ENCODE results near the gene CPNE9. TPM values are rescaled to one million over a fixed set of nuclear protein-coding genes. Genes with fewer than 3 reads are reported as not detected.

CPNE9 gene
- total and polyA plus RNA-seq, 2 of the 13 experiments (the other 11 are each of a cell fraction or from before 2014, with no cell fraction given), result 0.20 TPM; not detected in 1

GRCh38 chr3:9666704-9667445 lies 36.8 kb upstream of the CPNE9 start:
- intact Hi-C loops (cut with micrococcal nuclease; ENCODE audit: unreplicated experiment), result no loop called here
- WGBS (ENCODE audit: low lambda C conversion rate), result 96% methylated on average over 6 of the region's 7 CpGs
- no peak for ATAC-seq
- H4K20me1 ChIP-seq (ENCODE audit: insufficient read depth, low read length), result no peaks in the 10 kb centered on the region
- in situ Hi-C loops (cut with HindIII; ENCODE audit: extremely low pct_ligation_motif_present, low pct_unique_long_range_greater_than_20kb), result no loop called here
- H3K27ac ChIP-seq (ENCODE audit: extremely low read length, insufficient read depth, low read length), result no peak overlapping the region
- ChIA-PET CTCF (ENCODE audit: low intra/inter-chr PET ratio, low total read pairs) (no interaction called here), POLR2A (no interaction called here)
- no peak overlapping the region for H3K9ac ChIP-seq (ENCODE audit: insufficient read depth, low read depth, low read length)
- BruUV-seq (replicated peaks), result no TSS peak
- H3K9me3 ChIP-seq (ENCODE audit: low read length), result no peaks in the 10 kb centered on the region
- no peak for FAIRE-seq
- H3K36me3 ChIP-seq (replicated peaks in 1 of 2; ENCODE audit: control insufficient read depth in 1 of 2, insufficient read depth in 2 of 2, low read length in 2 of 2), result peaks cover 36 to 73% of the 10 kb centered on the region in 2 experiments
- TF ChIP-seq TP53 (CRISPR knock-in tag; conservative IDR thresholded peaks at IDR 0.05) (no peak), ZNF326 (CRISPR knock-in tag; IDR thresholded peaks at IDR 0.05; ENCODE audit: borderline replicate concordance) (no peak), SP5 (CRISPR knock-in tag; IDR thresholded peaks at IDR 0.05; ENCODE audit: borderline replicate concordance, low read depth) (no peak), SATB2 (CRISPR knock-in tag; IDR thresholded peaks at IDR 0.05) (no peak), CCAR2 (optimal IDR thresholded peaks at IDR 0.05; ENCODE audit: low read depth, low read length) (no peak), FOSL2 (CRISPR knock-in tag; IDR thresholded peaks at IDR 0.05) (no peak), ZNF383 (CRISPR knock-in tag; IDR thresholded peaks at IDR 0.05; ENCODE audit: borderline replicate concordance) (no peak), ZNF615 (CRISPR knock-in tag; IDR thresholded peaks at IDR 0.05; ENCODE audit: borderline replicate concordance) (no peak), FOXJ3 (CRISPR knock-in tag; IDR thresholded peaks at IDR 0.05; ENCODE audit: borderline replicate concordance) (no peak), ZNF331 (CRISPR knock-in tag; IDR thresholded peaks at IDR 0.05) (no peak), SMAD3 (CRISPR knock-in tag; IDR thresholded peaks at IDR 0.05) (no peak), ZNF317 (CRISPR knock-in tag; IDR thresholded peaks at IDR 0.05) (no peak), EZH2 (conservative IDR thresholded peaks at IDR 0.05; ENCODE audit: low read depth, low read length) (no peak)
- TF ChIP-seq, protein P1, sequence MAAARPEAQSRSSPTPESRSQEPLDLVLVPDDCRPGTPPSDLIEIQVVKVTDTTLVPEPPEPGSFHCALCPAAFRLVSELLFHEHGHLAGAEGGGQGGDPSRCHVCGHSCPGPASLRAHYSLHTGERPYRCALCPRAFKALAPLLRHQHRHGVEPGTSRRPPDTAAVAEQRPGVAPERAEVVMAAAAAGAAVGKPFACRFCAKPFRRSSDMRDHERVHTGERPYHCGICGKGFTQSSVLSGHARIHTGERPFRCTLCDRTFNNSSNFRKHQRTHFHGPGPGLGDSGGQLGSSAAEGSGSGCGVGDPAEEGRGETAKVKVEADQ (CRISPR knock-in tag; IDR thresholded peaks at IDR 0.05; ENCODE audit: borderline replicate concordance), result no peak
- TF ChIP-seq, protein P2, sequence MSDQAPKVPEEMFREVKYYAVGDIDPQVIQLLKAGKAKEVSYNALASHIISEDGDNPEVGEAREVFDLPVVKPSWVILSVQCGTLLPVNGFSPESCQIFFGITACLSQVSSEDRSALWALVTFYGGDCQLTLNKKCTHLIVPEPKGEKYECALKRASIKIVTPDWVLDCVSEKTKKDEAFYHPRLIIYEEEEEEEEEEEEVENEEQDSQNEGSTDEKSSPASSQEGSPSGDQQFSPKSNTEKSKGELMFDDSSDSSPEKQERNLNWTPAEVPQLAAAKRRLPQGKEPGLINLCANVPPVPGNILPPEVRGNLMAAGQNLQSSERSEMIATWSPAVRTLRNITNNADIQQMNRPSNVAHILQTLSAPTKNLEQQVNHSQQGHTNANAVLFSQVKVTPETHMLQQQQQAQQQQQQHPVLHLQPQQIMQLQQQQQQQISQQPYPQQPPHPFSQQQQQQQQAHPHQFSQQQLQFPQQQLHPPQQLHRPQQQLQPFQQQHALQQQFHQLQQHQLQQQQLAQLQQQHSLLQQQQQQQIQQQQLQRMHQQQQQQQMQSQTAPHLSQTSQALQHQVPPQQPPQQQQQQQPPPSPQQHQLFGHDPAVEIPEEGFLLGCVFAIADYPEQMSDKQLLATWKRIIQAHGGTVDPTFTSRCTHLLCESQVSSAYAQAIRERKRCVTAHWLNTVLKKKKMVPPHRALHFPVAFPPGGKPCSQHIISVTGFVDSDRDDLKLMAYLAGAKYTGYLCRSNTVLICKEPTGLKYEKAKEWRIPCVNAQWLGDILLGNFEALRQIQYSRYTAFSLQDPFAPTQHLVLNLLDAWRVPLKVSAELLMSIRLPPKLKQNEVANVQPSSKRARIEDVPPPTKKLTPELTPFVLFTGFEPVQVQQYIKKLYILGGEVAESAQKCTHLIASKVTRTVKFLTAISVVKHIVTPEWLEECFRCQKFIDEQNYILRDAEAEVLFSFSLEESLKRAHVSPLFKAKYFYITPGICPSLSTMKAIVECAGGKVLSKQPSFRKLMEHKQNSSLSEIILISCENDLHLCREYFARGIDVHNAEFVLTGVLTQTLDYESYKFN (CRISPR knock-in tag; conservative IDR thresholded peaks at IDR 0.05), result no peak
- TF ChIP-seq, protein P3, sequence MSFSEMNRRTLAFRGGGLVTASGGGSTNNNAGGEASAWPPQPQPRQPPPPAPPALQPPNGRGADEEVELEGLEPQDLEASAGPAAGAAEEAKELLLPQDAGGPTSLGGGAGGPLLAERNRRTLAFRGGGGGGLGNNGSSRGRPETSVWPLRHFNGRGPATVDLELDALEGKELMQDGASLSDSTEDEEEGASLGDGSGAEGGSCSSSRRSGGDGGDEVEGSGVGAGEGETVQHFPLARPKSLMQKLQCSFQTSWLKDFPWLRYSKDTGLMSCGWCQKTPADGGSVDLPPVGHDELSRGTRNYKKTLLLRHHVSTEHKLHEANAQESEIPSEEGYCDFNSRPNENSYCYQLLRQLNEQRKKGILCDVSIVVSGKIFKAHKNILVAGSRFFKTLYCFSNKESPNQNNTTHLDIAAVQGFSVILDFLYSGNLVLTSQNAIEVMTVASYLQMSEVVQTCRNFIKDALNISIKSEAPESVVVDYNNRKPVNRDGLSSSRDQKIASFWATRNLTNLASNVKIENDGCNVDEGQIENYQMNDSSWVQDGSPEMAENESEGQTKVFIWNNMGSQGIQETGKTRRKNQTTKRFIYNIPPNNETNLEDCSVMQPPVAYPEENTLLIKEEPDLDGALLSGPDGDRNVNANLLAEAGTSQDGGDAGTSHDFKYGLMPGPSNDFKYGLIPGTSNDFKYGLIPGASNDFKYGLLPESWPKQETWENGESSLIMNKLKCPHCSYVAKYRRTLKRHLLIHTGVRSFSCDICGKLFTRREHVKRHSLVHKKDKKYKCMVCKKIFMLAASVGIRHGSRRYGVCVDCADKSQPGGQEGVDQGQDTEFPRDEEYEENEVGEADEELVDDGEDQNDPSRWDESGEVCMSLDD (CRISPR knock-in tag; IDR thresholded peaks at IDR 0.05; ENCODE audit: borderline replicate concordance), result no peak
- no peaks in the 10 kb centered on the region for H3K4me1 ChIP-seq (ENCODE audit: insufficient read depth, low read length)
- no peaks in the 10 kb centered on the region for H3K79me2 ChIP-seq (ENCODE audit: insufficient read depth, low read length)
- no peak overlapping the region for H3K4me2 ChIP-seq (ENCODE audit: low read depth, low read length)
- no peak for DNase-seq (ENCODE audit: low spot score)
- H2AFZ ChIP-seq (ENCODE audit: low read length), result no peak overlapping the region
- H3K27me3 ChIP-seq (ENCODE audit: control insufficient read depth in 1 of 2, insufficient read depth in 2 of 2, low read length in 2 of 2), result no peaks in the 10 kb centered on the region
- no peak overlapping the region for H3K4me3 ChIP-seq (replicated peaks in 1 of 3; ENCODE audit: insufficient read depth in 1 of 3, low read depth in 2 of 3, low read length in 3 of 3)

All from HepG2 (cell line).